HepG2 (cell line): ENCODE data around the gene SDC3. TPM values are rescaled to one million over a fixed set of nuclear protein-coding genes. Genes with fewer than 3 reads are reported as not detected.

Experiments
- ARHGAP35 ChIP-seq: sonication (generic); formaldehyde crosslinking; IDR thresholded peaks from 2 replicates; pipeline ENCODE4 v1.9.0; 2022; ENCODE audit warnings: mild to moderate bottlenecking, inconsistent platforms, moderate library complexity, missing genetic modification reagents, borderline replicate concordance
- ETV6 ChIP-seq: sonication (generic); formaldehyde crosslinking; conservative IDR thresholded peaks from 2 replicates; pipeline ENCODE4 v1.4.0; 2020; ENCODE audit warnings: missing genetic modification reagents
- IKZF4 ChIP-seq: sonication (generic); formaldehyde crosslinking; IDR thresholded peaks from 2 replicates; pipeline ENCODE4 v1.5.1; 2020; ENCODE audit warnings: borderline replicate concordance, mild to moderate bottlenecking, low read depth, missing genetic modification reagents; ENCODE audit errors: not compliant biosample characterization
- SCMH1 ChIP-seq: sonication (generic); formaldehyde crosslinking; IDR thresholded peaks from 2 replicates; pipeline ENCODE4 v1.9.0; 2021; ENCODE audit warnings: missing genetic modification reagents, mild to moderate bottlenecking, borderline replicate concordance
- SMAD1 ChIP-seq: sonication (generic); formaldehyde crosslinking; IDR thresholded peaks from 2 replicates; pipeline ENCODE4 v1.4.0; 2020; ENCODE audit warnings: missing genetic modification reagents, low read depth, mild to moderate bottlenecking, borderline replicate concordance
- TAF15 ChIP-seq: fragments of 200-400 bp; formaldehyde crosslinking; IDR thresholded peaks from one replicate; pipeline ENCODE4 v1.6.1; 2018; ENCODE audit warnings: mild to moderate bottlenecking, low read depth, low read length; ENCODE audit not compliant: poor library complexity, severe bottlenecking
- ZNF451 ChIP-seq: sonication (generic); formaldehyde crosslinking; IDR thresholded peaks from 2 replicates; pipeline ENCODE4 v1.5.0; 2020; ENCODE audit warnings: mild to moderate bottlenecking, missing genetic modification reagents
- ZNF552 ChIP-seq: sonication (generic); formaldehyde crosslinking; IDR thresholded peaks from 2 replicates; pipeline ENCODE4 v1.9.0; 2022; ENCODE audit warnings: missing genetic modification reagents, mild to moderate bottlenecking, borderline replicate concordance
- polyA plus RNA-seq, 8 experiments: library from polyadenylated mRNA; depleted of rRNA in 3 of 8; stranded (reverse) in 7 of 8; unstranded in 1 of 8; fragments of >200 nt; fragmentation: Illumina TruSeq in 4 of 8; extraction: Trizol in 4 of 8; gene quantifications; 2 replicates each; pipeline versions ENCODE4 v1.2.1 to v1.2.3, GENCODE V29; 2011 to 2016; ENCODE audit warnings: low read depth in 4 of 8, missing spikeins in 1 of 8, mixed read lengths in 1 of 8; ENCODE audit not compliant: insufficient read depth in 1 of 8
- total RNA-seq, 5 experiments: library from RNA; depleted of rRNA; stranded (reverse); fragments of >200 nt; fragmentation: Illumina TruSeq; extraction: Trizol; gene quantifications; 2 replicates each; pipeline ENCODE4 v1.2.3, GENCODE V29; 2016; ENCODE audit warnings: low read depth in 1 of 5
- TF ChIP-seq, protein P1 (sequence below): IDR thresholded peaks from 2 replicates; pipeline ENCODE4 v1.6.1; 2016; ENCODE audit warnings: control low read depth
- TF ChIP-seq, protein P2 (sequence below): sonication (generic); formaldehyde crosslinking; IDR thresholded peaks from 2 replicates; pipeline ENCODE4 v1.4.0; 2020; ENCODE audit warnings: missing genetic modification reagents, low read depth, mild to moderate bottlenecking, borderline replicate concordance
- TF ChIP-seq, protein P3 (sequence below): sonication (generic); formaldehyde crosslinking; IDR thresholded peaks from 2 replicates; pipeline ENCODE4 v1.4.0; 2020; ENCODE audit warnings: missing genetic modification reagents
- TF ChIP-seq, protein P4 (sequence below): sonication (generic); formaldehyde crosslinking; IDR thresholded peaks from 2 replicates; pipeline ENCODE4 v1.8.1; 2023; ENCODE audit warnings: missing genetic modification reagents, inconsistent platforms, borderline replicate concordance
- TF ChIP-seq, protein P5 (sequence below): sonication (generic); formaldehyde crosslinking; IDR thresholded peaks from 2 replicates; pipeline ENCODE4 v1.4.0; 2020; ENCODE audit warnings: mild to moderate bottlenecking, missing genetic modification reagents, borderline replicate concordance

SDC3 gene
- total and polyA plus RNA-seq, 2 of the 13 experiments (the other 11 are each of a cell fraction or from before 2014, with no cell fraction given) = 0.49 to 0.84 TPM

DNA sequence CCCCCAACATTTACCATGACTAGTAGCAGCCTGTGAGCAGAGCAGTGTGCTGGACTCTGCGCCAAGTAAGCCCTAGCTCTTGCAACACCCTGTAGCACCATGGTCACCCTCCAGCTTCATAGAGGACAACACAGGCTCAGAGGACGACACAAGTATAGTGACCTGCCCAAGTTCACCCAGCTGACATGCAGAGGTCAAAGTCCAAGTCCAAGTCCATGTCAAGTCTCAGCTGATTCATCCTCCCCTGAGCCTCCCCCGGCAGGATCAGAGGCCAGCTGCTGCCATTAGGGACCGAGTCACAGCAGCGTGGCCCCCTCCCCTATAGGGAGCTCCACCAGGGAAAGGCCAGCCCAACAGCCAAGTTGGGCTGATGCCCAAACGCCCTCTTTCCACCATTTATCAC is 15.9 kb downstream of the SDC3 start (continued):
- TF ChIP-seq, protein P1, sequence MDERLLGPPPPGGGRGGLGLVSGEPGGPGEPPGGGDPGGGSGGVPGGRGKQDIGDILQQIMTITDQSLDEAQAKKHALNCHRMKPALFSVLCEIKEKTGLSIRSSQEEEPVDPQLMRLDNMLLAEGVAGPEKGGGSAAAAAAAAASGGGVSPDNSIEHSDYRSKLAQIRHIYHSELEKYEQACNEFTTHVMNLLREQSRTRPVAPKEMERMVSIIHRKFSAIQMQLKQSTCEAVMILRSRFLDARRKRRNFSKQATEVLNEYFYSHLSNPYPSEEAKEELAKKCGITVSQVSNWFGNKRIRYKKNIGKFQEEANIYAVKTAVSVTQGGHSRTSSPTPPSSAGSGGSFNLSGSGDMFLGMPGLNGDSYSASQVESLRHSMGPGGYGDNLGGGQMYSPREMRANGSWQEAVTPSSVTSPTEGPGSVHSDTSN (CRISPR knock-in tag) = no peak
- TF ChIP-seq, protein P2, sequence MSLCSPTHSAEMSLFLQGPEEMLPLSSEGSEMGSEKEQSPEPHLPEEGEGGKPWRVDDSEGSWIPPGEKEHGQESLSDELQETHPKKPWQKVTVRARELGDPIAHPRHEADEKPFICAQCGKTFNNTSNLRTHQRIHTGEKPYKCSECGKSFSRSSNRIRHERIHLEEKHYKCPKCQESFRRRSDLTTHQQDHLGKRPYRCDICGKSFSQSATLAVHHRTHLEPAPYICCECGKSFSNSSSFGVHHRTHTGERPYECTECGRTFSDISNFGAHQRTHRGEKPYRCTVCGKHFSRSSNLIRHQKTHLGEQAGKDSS (CRISPR knock-in tag) = no peak
- TF ChIP-seq ZNF451 (no peak), SCMH1 (CRISPR knock-in tag) (no peak), IKZF4 (CRISPR knock-in tag) (no peak), ZNF552 (CRISPR knock-in tag) (no peak), TAF15 (no peak), ETV6 (CRISPR knock-in tag) (no peak), SMAD1 (CRISPR knock-in tag) (no peak), ARHGAP35 (CRISPR knock-in tag) (no peak)
- TF ChIP-seq, protein P3, sequence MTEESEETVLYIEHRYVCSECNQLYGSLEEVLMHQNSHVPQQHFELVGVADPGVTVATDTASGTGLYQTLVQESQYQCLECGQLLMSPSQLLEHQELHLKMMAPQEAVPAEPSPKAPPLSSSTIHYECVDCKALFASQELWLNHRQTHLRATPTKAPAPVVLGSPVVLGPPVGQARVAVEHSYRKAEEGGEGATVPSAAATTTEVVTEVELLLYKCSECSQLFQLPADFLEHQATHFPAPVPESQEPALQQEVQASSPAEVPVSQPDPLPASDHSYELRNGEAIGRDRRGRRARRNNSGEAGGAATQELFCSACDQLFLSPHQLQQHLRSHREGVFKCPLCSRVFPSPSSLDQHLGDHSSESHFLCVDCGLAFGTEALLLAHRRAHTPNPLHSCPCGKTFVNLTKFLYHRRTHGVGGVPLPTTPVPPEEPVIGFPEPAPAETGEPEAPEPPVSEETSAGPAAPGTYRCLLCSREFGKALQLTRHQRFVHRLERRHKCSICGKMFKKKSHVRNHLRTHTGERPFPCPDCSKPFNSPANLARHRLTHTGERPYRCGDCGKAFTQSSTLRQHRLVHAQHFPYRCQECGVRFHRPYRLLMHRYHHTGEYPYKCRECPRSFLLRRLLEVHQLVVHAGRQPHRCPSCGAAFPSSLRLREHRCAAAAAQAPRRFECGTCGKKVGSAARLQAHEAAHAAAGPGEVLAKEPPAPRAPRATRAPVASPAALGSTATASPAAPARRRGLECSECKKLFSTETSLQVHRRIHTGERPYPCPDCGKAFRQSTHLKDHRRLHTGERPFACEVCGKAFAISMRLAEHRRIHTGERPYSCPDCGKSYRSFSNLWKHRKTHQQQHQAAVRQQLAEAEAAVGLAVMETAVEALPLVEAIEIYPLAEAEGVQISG = 0 out of 2 replicates have a peak, but pooled peaks have one; percentile 40
- TF ChIP-seq, protein P4, sequence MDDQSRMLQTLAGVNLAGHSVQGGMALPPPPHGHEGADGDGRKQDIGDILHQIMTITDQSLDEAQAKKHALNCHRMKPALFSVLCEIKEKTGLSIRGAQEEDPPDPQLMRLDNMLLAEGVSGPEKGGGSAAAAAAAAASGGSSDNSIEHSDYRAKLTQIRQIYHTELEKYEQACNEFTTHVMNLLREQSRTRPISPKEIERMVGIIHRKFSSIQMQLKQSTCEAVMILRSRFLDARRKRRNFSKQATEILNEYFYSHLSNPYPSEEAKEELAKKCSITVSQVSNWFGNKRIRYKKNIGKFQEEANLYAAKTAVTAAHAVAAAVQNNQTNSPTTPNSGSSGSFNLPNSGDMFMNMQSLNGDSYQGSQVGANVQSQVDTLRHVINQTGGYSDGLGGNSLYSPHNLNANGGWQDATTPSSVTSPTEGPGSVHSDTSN = no peak
- TF ChIP-seq, protein P5, sequence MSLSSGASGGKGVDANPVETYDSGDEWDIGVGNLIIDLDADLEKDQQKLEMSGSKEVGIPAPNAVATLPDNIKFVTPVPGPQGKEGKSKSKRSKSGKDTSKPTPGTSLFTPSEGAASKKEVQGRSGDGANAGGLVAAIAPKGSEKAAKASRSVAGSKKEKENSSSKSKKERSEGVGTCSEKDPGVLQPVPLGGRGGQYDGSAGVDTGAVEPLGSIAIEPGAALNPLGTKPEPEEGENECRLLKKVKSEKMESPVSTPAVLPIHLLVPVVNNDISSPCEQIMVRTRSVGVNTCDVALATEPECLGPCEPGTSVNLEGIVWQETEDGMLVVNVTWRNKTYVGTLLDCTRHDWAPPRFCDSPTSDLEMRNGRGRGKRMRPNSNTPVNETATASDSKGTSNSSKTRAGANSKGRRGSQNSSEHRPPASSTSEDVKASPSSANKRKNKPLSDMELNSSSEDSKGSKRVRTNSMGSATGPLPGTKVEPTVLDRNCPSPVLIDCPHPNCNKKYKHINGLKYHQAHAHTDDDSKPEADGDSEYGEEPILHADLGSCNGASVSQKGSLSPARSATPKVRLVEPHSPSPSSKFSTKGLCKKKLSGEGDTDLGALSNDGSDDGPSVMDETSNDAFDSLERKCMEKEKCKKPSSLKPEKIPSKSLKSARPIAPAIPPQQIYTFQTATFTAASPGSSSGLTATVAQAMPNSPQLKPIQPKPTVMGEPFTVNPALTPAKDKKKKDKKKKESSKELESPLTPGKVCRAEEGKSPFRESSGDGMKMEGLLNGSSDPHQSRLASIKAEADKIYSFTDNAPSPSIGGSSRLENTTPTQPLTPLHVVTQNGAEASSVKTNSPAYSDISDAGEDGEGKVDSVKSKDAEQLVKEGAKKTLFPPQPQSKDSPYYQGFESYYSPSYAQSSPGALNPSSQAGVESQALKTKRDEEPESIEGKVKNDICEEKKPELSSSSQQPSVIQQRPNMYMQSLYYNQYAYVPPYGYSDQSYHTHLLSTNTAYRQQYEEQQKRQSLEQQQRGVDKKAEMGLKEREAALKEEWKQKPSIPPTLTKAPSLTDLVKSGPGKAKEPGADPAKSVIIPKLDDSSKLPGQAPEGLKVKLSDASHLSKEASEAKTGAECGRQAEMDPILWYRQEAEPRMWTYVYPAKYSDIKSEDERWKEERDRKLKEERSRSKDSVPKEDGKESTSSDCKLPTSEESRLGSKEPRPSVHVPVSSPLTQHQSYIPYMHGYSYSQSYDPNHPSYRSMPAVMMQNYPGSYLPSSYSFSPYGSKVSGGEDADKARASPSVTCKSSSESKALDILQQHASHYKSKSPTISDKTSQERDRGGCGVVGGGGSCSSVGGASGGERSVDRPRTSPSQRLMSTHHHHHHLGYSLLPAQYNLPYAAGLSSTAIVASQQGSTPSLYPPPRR = no peak; the same call in 1 of the 2 replicates
